ENCODE results near the gene AMOTL1.

AMOTL1 gene

GRCh38 chr11:94858012-94858705 lies 90.0 kb downstream of the AMOTL1 start:
- no peak for DNase-seq

GRCh38 chr11:94860333-94860732 lies 92.2 kb downstream of the AMOTL1 start:
- DNase-seq, result no peak

- no peak for DNase-seq
Observed at GRCh38 chr11:94861306-94861845, 93.2 kb downstream of the AMOTL1 start.

- DNase-seq, result no peak
Observed at GRCh38 chr11:94862926-94863880, 95.0 kb downstream of the AMOTL1 start.

- DNase-seq, result no peak
Observed at GRCh38 chr11:94864506-94865045, 96.4 kb downstream of the AMOTL1 start.

- DNase-seq, result no peak
Observed at GRCh38 chr11:94866231-94866822, 98.2 kb downstream of the AMOTL1 start.

GRCh38 chr11:94866936-94867795 lies 99.0 kb downstream of the AMOTL1 start:
- no peak for DNase-seq

GRCh38 chr11:94868468-94868867 lies 100.3 kb downstream of the AMOTL1 start:
- no peak for DNase-seq

- DNase-seq, result no peak
Observed at GRCh38 chr11:94869186-94869585, 101.0 kb downstream of the AMOTL1 start.

GRCh38 chr11:94870422-94870821 lies 102.3 kb downstream of the AMOTL1 start:
- no peak for DNase-seq

GRCh38 chr11:94871491-94872185 lies 103.5 kb downstream of the AMOTL1 start:
- DNase-seq, result no peak

GRCh38 chr11:94873916-94874540 lies 105.9 kb downstream of the AMOTL1 start:
- no peak for DNase-seq

GRCh38 chr11:94876222-94876621 lies 108.1 kb downstream of the AMOTL1 start:
- DNase-seq, result no peak

- DNase-seq, result no peak
Observed at GRCh38 chr11:94876645-94877442, 108.7 kb downstream of the AMOTL1 start.

GRCh38 chr11:94877443-94878200 lies 109.5 kb downstream of the AMOTL1 start:
- no peak for DNase-seq

GRCh38 chr11:94879006-94879405 lies 110.8 kb downstream of the AMOTL1 start:
- no peak for DNase-seq

GRCh38 chr11:94880216-94880615 lies 112.1 kb downstream of the AMOTL1 start:
- no peak for DNase-seq

- no peak for DNase-seq
Observed at GRCh38 chr11:94882931-94883330, 114.8 kb downstream of the AMOTL1 start.

GRCh38 chr11:94883878-94884277 lies 115.7 kb downstream of the AMOTL1 start:
- DNase-seq, result no peak

Measured in effector CD8-positive, alpha-beta T cell (primary cell).